Hepatic stellate cell (primary cell): ENCODE results near the gene MCM6.
A peak's percentile ranks its signal among the peaks of the same experiment; 100 is the strongest.
"Not testable (repeated sequence)": the region's sequence is repeated elsewhere in the genome, so short reads cannot be mapped to it uniquely, and the experiment has no call there.

Source experiments
- DNase-seq: peaks from one replicate; pipeline ENCODE4 v3.0.0; 2011; ENCODE audit warnings: low spot score

Gene MCM6

GRCh38 chr2:135876066-135876711 is at the start of gene MCM6:
Gene MCM6, minus strand, starts transcription at chr2:135876443. Its CDS starts 78 bp downstream, at chr2:135876365.
- peak; percentile 98 for DNase-seq

GRCh38 chr2:135925571-135925970 is 49.3 kb upstream of the MCM6 start:
- peak; percentile 16 for DNase-seq

GRCh38 chr2:135916207-135916606 is 40.0 kb upstream of the MCM6 start:
- no peak for DNase-seq

GRCh38 chr2:135914485-135914884 is 38.2 kb upstream of the MCM6 start:
- no peak for DNase-seq

GRCh38 chr2:135913727-135914365 is 37.6 kb upstream of the MCM6 start:
- peak; percentile 15 for DNase-seq

- no peak for DNase-seq
Observed at GRCh38 chr2:135909976-135910375, 33.7 kb upstream of the MCM6 start.

GRCh38 chr2:135905679-135906078 is 29.4 kb upstream of the MCM6 start:
- no peak for DNase-seq

GRCh38 chr2:135904341-135904989 is 28.2 kb upstream of the MCM6 start:
- DNase-seq = peak; percentile 20

GRCh38 chr2:135903650-135904049 is 27.4 kb upstream of the MCM6 start:
- DNase-seq = no peak

GRCh38 chr2:135899567-135899966 is 23.3 kb upstream of the MCM6 start:
- DNase-seq = no peak

GRCh38 chr2:135898234-135898786 is 22.1 kb upstream of the MCM6 start:
- no peak for DNase-seq

- no peak for DNase-seq
Observed at GRCh38 chr2:135894930-135895329, 18.7 kb upstream of the MCM6 start.

GRCh38 chr2:135893374-135893794 is 17.1 kb upstream of the MCM6 start:
- no peak for DNase-seq

- no peak for DNase-seq
Observed at GRCh38 chr2:135890835-135891234, 14.6 kb upstream of the MCM6 start.

GRCh38 chr2:135890149-135890548 is 13.9 kb upstream of the MCM6 start:
- no peak for DNase-seq

GRCh38 chr2:135888587-135888986 is 12.3 kb upstream of the MCM6 start:
- not testable (repeated sequence) for DNase-seq

GRCh38 chr2:135885709-135886108 is 9.5 kb upstream of the MCM6 start:
- no peak for DNase-seq

GRCh38 chr2:135882415-135882814 is 6.2 kb upstream of the MCM6 start:
- no peak for DNase-seq

- not testable (repeated sequence) for DNase-seq
Observed at GRCh38 chr2:135876770-135877169, 527 bp upstream of the MCM6 start.

GRCh38 chr2:135875491-135876065 is 665 bp downstream of the MCM6 start:
- peak; percentile 66 for DNase-seq

GRCh38 chr2:135874777-135875365 is 1.4 kb downstream of the MCM6 start:
- no peak for DNase-seq

GRCh38 chr2:135870571-135870970 is 5.7 kb downstream of the MCM6 start:
- DNase-seq = no peak
